CD14-positive monocyte (primary cell): Measurements from ENCODE around the gene ISCA2. TPM values are rescaled to one million over a fixed set of nuclear protein-coding genes. Genes with fewer than 3 reads are reported as not detected.

Experiments used
- DNase-seq, 3 donors: peaks; one replicate each; pipeline ENCODE4 v3.0.0-alpha.2; 2011 to 2022
- H2AFZ ChIP-seq: 2 replicates; pipeline ENCODE4 v1.6.0; 2012; ENCODE audit warnings: mild to moderate bottlenecking, low read depth, low read length, inconsistent platforms; ENCODE audit not compliant: insufficient read depth, poor library complexity, severe bottlenecking
- H3K27ac ChIP-seq, 2 donors: 1 replicate in 1 of 2; 2 replicates in 1 of 2; pipeline ENCODE4 v1.5.1; 2012 to 2013; ENCODE audit warnings: low read length in 2 of 2, control low read depth in 1 of 2, inconsistent platforms in 1 of 2, low read depth in 1 of 2, mild to moderate bottlenecking in 1 of 2
- H3K27me3 ChIP-seq, 2 donors: one replicate each; pipeline versions ENCODE4 v1.6.0 to v1.6.1; 2011 to 2013; ENCODE audit warnings: low read length in 2 of 2; ENCODE audit not compliant: control insufficient read depth in 2 of 2, insufficient read depth in 2 of 2
- H3K36me3 ChIP-seq, 2 donors: replicated peaks in 1 of 2; 1 replicate in 1 of 2; 2 replicates in 1 of 2; pipeline versions ENCODE4 v1.5.1 to v1.6.1; 2012 to 2013; ENCODE audit warnings: low read length in 2 of 2, control low read depth in 1 of 2, inconsistent platforms in 1 of 2, mild to moderate bottlenecking in 1 of 2; ENCODE audit not compliant: insufficient read depth in 2 of 2, control insufficient read depth in 1 of 2
- H3K4me1 ChIP-seq, 2 donors: 1 replicate in 1 of 2; 2 replicates in 1 of 2; pipeline versions ENCODE4 v1.5.1 to v1.6.1; 2012 to 2013; ENCODE audit warnings: low read length in 2 of 2, control low read depth in 1 of 2, inconsistent platforms in 1 of 2, mild to moderate bottlenecking in 1 of 2, moderate library complexity in 1 of 2; ENCODE audit not compliant: insufficient read depth in 2 of 2, control insufficient read depth in 1 of 2
- H3K4me2 ChIP-seq: replicated peaks from 2 replicates; pipeline ENCODE3; 2012; ENCODE audit warnings: low read length, moderate library complexity, mild to moderate bottlenecking; ENCODE audit not compliant: poor library complexity, severe bottlenecking; ENCODE audit errors: extremely low read depth
- H3K4me3 ChIP-seq, 3 experiments: fragments of 200-600 bp in 1 of 3; sonication (generic) in 1 of 3; replicated peaks in 1 of 3; 1 replicate in 2 of 3; 2 replicates in 1 of 3; pipeline ENCODE4 v1.5.1; 2011 to 2013; ENCODE audit warnings: low read length in 3 of 3, mild to moderate bottlenecking in 3 of 3, control low read depth in 2 of 3, low read depth in 2 of 3, inconsistent platforms in 1 of 3, moderate library complexity in 1 of 3
- H3K79me2 ChIP-seq: 2 replicates; pipeline ENCODE4 v1.6.0; 2012; ENCODE audit warnings: mild to moderate bottlenecking, control low read depth, inconsistent platforms, low read length, moderate library complexity; ENCODE audit not compliant: insufficient read depth
- H3K9ac ChIP-seq: 2 replicates; pipeline ENCODE4 v1.6.0; 2017; ENCODE audit warnings: low read length, mild to moderate bottlenecking; ENCODE audit not compliant: insufficient read depth, poor library complexity, severe bottlenecking
- H3K9me3 ChIP-seq, 2 donors: replicated peaks in 1 of 2; 1 replicate in 1 of 2; 2 replicates in 1 of 2; pipeline versions ENCODE4 v1.5.1 to v1.6.1; 2012 to 2013; ENCODE audit warnings: low read length in 2 of 2, control low read depth in 1 of 2; ENCODE audit not compliant: control insufficient read depth in 1 of 2, insufficient read depth in 1 of 2
- H4K20me1 ChIP-seq: 2 replicates; pipeline ENCODE4 v1.6.0; 2012; ENCODE audit warnings: mild to moderate bottlenecking, low read length, control low read depth, moderate library complexity; ENCODE audit not compliant: insufficient read depth
- H3K27ac Mint-ChIP-seq, 7 donors: one replicate each; pipeline ENCODE4 v1.8.0; 2020; ENCODE audit warnings: mild to moderate bottlenecking in 7 of 7, mixed read lengths in 7 of 7, moderate library complexity in 6 of 7, inconsistent platforms in 2 of 7
- H3K27me3 Mint-ChIP-seq, 3 donors: one replicate each; pipeline ENCODE4 v1.8.0; 2021 to 2022; ENCODE audit warnings: low read depth in 3 of 3, mild to moderate bottlenecking in 3 of 3, mixed read lengths in 3 of 3, moderate library complexity in 3 of 3, inconsistent platforms in 1 of 3
- H3K36me3 Mint-ChIP-seq, 2 donors: one replicate each; pipeline ENCODE4 v1.8.0; 2020; ENCODE audit warnings: mixed read lengths in 2 of 2, inconsistent platforms in 1 of 2, mild to moderate bottlenecking in 1 of 2
- H3K4me1 Mint-ChIP-seq: one replicate; pipeline ENCODE4 v1.8.0; 2020; ENCODE audit warnings: mild to moderate bottlenecking, mixed read lengths
- H3K4me3 Mint-ChIP-seq, 2 donors: one replicate each; pipeline ENCODE4 v1.8.0; 2020; ENCODE audit warnings: mild to moderate bottlenecking in 2 of 2, mixed read lengths in 2 of 2, moderate library complexity in 1 of 2
- H3K9me3 Mint-ChIP-seq, 7 donors: one replicate each; pipeline ENCODE4 v1.8.0; 2020 to 2022; ENCODE audit warnings: mixed read lengths in 7 of 7, mild to moderate bottlenecking in 6 of 7, moderate library complexity in 6 of 7, inconsistent platforms in 2 of 7
- CTCF ChIP-seq: fragments of 200-600 bp; IDR thresholded peaks from one replicate; pipeline ENCODE4 v1.8.0; 2022; ENCODE audit warnings: antibody characterized with exemption, mild to moderate bottlenecking
- WGBS: methylation state at CpG from one replicate; pipeline ENCODE4 v1.1.5; 2013; ENCODE audit warnings: missing lambda C conversion rate; ENCODE audit not compliant: insufficient coverage; 5-methylcytosine and 5-hydroxymethylcytosine counted together
- intact Hi-C, 2 donors: fragments of 100-400 bp; cut with micrococcal nuclease; formaldehyde crosslinking; loops; one replicate each; pipeline versions ENCODE4 v1.15.0 to v1.15.1; 2023
- polyA minus RNA-seq: library from RNA; depleted of rRNA, polyadenylated mRNA; stranded (reverse); fragments of >200 nt; gene quantifications from 2 replicates; pipeline ENCODE4 v1.2.3, GENCODE V29; 2012
- polyA plus RNA-seq, 3 donors: library from polyadenylated mRNA; depleted of rRNA in 1 of 3; unstranded in 2 of 3; stranded (reverse) in 1 of 3; fragments of 300-500 nt in 2 of 3; fragments of >200 nt in 1 of 3; fragmentation: Illumina TruSeq in 2 of 3; gene quantifications; 1 replicate in 2 of 3; 2 replicates in 1 of 3; pipeline ENCODE4 v1.2.3, GENCODE V29; 2012 to 2021
- total RNA-seq, 12 experiments: library from RNA in 1 of 12; stranded (reverse) in 1 of 12; fragments of 120-200 nt in 1 of 12; gene quantifications; one replicate each; pipeline ENCODE4 v1.2.4 and lab custom pipeline; 2013 to 2026; ENCODE audit warnings: mixed read lengths in 6 of 12, inconsistent platforms in 1 of 12

ISCA2 gene
- total RNA-seq (2013): 27.0 TPM
- polyA plus RNA-seq (10 to 100 TPM in 2 of 3 donors, 1 to 10 TPM in 1; 6.1 to 61.7 (median 55.9) TPM), polyA minus RNA-seq (7.3 and 14.1 TPM in 2 replicates), total RNA-seq (lab: John Stamatoyannopoulos, UW) (2.2 to 8.0 (median 4.6) reads per million in 11 experiments)

GRCh38 chr14:74493343-74494261 lies at the start of gene ISCA2:
Gene ISCA2 (plus strand): TSS chr14:74493765. CDS start chr14:74493775, 10 bp downstream.
- peak within 1 kb of the TSS in 6 of 7 donors; percentile 87 to 94 (median 92) for H3K27ac Mint-ChIP-seq

More at GRCh38 chr14:74493343-74494261, at the start of gene ISCA2:
- peak within 1 kb of the TSS; percentile 75 to 97 (median 86) for H3K4me3 ChIP-seq
- peaks cover 3 to 12% of the 10 kb centered on the region in 2 donors for H3K36me3 Mint-ChIP-seq
- peak within 1 kb of the TSS; percentile 90 to 98 for H3K27ac ChIP-seq
- peaks cover 50 to 57% of the 10 kb centered on the region in 2 donors for H3K4me1 ChIP-seq
- peak within 1 kb of the TSS; percentile 98 for H3K9ac ChIP-seq
- H3K4me2 ChIP-seq: peak within 1 kb of the TSS; percentile 92
- H3K27me3 ChIP-seq: no peaks in the 10 kb centered on the region
- 0% methylated on average over 48 of the region's 73 CpGs for WGBS
- H2AFZ ChIP-seq: peak within 1 kb of the TSS; percentile 91
- no peaks in the 10 kb centered on the region for H3K9me3 Mint-ChIP-seq
- intact Hi-C loops: loop anchor here (2.0 to 5.0 kb wide), 2 partner anchors 123 to 406 kb away; no protein-coding TSS in a partner anchor
- no peaks in the 10 kb centered on the region for H3K27me3 Mint-ChIP-seq
- DNase-seq: peak; percentile 98 to 99 (median 98)
- TF ChIP-seq CTCF: no peak
- H3K79me2 ChIP-seq: peaks cover 54% of the 10 kb centered on the region
- H3K4me3 Mint-ChIP-seq: peak within 1 kb of the TSS; percentile 84 to 92
- no peaks in the 10 kb centered on the region for H3K9me3 ChIP-seq
- H4K20me1 ChIP-seq: peaks cover 42% of the 10 kb centered on the region
- no peaks in the 10 kb centered on the region for H3K36me3 ChIP-seq
- H3K4me1 Mint-ChIP-seq: peaks cover 38% of the 10 kb centered on the region
